Fibroblast of lung (primary cell): ENCODE results near the gene DAAM1.

Experiments
- CTCF ChIP-seq, 2 donors: IDR thresholded peaks in 1 of 2; conservative IDR thresholded peaks in 1 of 2; 1 replicate in 1 of 2; 2 replicates in 1 of 2; pipeline ENCODE4 v1.5.1; 2011 to 2012; ENCODE audit warnings: low read length in 2 of 2, control low read depth in 1 of 2, inconsistent platforms in 1 of 2, low read depth in 1 of 2, mild to moderate bottlenecking in 1 of 2
- EZH2 ChIP-seq: IDR thresholded peaks from 2 replicates; pipeline ENCODE4 v1.5.1; 2012; ENCODE audit warnings: low read length, control low read depth, mild to moderate bottlenecking; ENCODE audit errors: missing control alignments

GRCh38 chr14:59265808-59266207 is 77.3 kb downstream of the DAAM1 start:
- no peak for TF ChIP-seq CTCF (conservative IDR thresholded peaks at IDR 0.05 in 1 of 2, IDR thresholded peaks at IDR 0.05 in 1 of 2; ENCODE audit: low read depth in 1 of 2, low read length in 2 of 2)
- no peak for TF ChIP-seq EZH2
